ENCODE data around the gene METTL5. TPM values are rescaled to one million over a fixed set of nuclear protein-coding genes. Genes with fewer than 3 reads are reported as not detected.
"Not testable (repeated sequence)": the region's sequence is repeated elsewhere in the genome, so short reads cannot be mapped to it uniquely, and the experiment has no call there.

METTL5 gene
- total RNA-seq, 1 donor from 2014 or later = 48.3 TPM

- ATAC-seq (ENCODE audit: low read depth) = no peak
- peak overlapping the region; percentile 30 for H3K27ac Mint-ChIP-seq
- H3K4me3 Mint-ChIP-seq = no peak overlapping the region
- ChIA-PET CTCF (no interaction called here), POLR2A (no interaction called here)
- no peak for DNase-seq
- no peaks in the 10 kb centered on the region for H3K27me3 Mint-ChIP-seq
- TF ChIP-seq, protein P1, sequence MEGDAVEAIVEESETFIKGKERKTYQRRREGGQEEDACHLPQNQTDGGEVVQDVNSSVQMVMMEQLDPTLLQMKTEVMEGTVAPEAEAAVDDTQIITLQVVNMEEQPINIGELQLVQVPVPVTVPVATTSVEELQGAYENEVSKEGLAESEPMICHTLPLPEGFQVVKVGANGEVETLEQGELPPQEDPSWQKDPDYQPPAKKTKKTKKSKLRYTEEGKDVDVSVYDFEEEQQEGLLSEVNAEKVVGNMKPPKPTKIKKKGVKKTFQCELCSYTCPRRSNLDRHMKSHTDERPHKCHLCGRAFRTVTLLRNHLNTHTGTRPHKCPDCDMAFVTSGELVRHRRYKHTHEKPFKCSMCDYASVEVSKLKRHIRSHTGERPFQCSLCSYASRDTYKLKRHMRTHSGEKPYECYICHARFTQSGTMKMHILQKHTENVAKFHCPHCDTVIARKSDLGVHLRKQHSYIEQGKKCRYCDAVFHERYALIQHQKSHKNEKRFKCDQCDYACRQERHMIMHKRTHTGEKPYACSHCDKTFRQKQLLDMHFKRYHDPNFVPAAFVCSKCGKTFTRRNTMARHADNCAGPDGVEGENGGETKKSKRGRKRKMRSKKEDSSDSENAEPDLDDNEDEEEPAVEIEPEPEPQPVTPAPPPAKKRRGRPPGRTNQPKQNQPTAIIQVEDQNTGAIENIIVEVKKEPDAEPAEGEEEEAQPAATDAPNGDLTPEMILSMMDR (IDR thresholded peaks at IDR 0.05) = no peak
- peaks cover 28% of the 10 kb centered on the region for H3K4me1 Mint-ChIP-seq
- intact Hi-C loops (cut with micrococcal nuclease) = no loop called here
- no peaks in the 10 kb centered on the region for H3K9me3 Mint-ChIP-seq
- H3K36me3 Mint-ChIP-seq (ENCODE audit: low read depth) = peaks cover 64% of the 10 kb centered on the region
Observed at GRCh38 chr2:169819106-169819505, 5.6 kb downstream of the METTL5 start.

GRCh38 chr2:169818241-169818640 is 6.5 kb downstream of the METTL5 start:
- Mint-ChIP-seq H3K4me3 (no peak overlapping the region), H3K27ac (no peak overlapping the region), H3K27me3 (no peaks in the 10 kb centered on the region), H3K9me3 (no peaks in the 10 kb centered on the region), H3K36me3 (ENCODE audit: low read depth) (peaks cover 67% of the 10 kb centered on the region), H3K4me1 (peaks cover 20% of the 10 kb centered on the region)
- POLR2A ChIA-PET = interaction anchor here (0.6 kb wide), 1 partner anchor 1621 kb away, joined by 6 read pairs; no protein-coding TSS in a partner anchor
- ATAC-seq (ENCODE audit: low read depth) (no peak), DNase-seq (no peak)
- TF ChIP-seq, protein P1 (IDR thresholded peaks at IDR 0.05) = no peak
- intact Hi-C loops (cut with micrococcal nuclease) = no loop called here
- CTCF ChIA-PET = no interaction called here

- Mint-ChIP-seq H3K4me1 (peaks cover 11% of the 10 kb centered on the region), H3K36me3 (ENCODE audit: low read depth) (peaks cover 70% of the 10 kb centered on the region)
- POLR2A ChIA-PET; DNase-seq; CTCF ChIA-PET; H3K4me3 Mint-ChIP-seq; H3K27me3 Mint-ChIP-seq; ATAC-seq (ENCODE audit: low read depth); intact Hi-C loops (cut with micrococcal nuclease); H3K9me3 Mint-ChIP-seq; H3K27ac Mint-ChIP-seq: not testable (repeated sequence)
Observed at GRCh38 chr2:169817369-169817768, 7.3 kb downstream of the METTL5 start.

DNA sequence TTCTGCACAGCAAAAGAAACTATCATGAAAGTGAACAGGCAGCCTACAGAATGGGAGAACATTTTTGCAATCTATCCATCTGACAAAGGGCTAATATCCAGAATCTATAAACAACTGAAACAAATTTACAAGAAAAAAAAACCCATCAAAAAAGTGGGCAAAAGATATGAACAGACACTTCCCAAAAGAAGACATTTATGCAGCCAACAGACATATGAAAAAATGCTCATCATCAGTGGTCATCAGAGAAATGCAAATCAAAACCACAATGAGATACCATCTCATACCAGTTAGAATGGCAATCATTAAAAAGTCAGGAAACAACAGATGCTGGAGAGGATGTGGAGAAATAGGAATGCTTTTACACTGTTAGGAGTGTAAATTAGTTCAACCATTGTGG is 7.7 kb downstream of the METTL5 start:
- DNase-seq; H3K9me3 Mint-ChIP-seq; ATAC-seq (ENCODE audit: low read depth); H3K4me3 Mint-ChIP-seq; intact Hi-C loops (cut with micrococcal nuclease); H3K4me1 Mint-ChIP-seq; H3K27me3 Mint-ChIP-seq; H3K27ac Mint-ChIP-seq; POLR2A ChIA-PET; CTCF ChIA-PET: not testable (repeated sequence)
- peaks cover 74% of the 10 kb centered on the region for H3K36me3 Mint-ChIP-seq (ENCODE audit: low read depth)

DNA sequence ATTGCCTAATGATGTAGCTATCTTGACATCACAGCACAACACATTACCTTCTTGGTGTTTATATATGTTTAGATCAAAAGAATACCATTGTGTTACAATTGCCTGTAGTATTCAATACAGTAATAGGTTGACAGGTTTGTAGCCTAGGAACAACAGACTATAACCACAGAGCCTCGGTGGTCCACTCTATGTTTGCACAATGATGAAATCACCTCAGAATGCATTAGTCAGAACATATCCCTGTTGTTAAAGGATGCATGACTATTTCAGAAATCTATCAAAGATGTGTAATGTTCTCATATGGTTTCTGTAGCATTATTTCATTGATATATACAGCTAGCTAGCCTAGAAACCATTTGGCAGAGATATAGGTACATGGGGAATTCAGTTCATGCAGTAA is 8.9 kb downstream of the METTL5 start:
- Mint-ChIP-seq H3K4me1 (peaks cover 4% of the 10 kb centered on the region), H3K27me3 (no peaks in the 10 kb centered on the region), H3K36me3 (ENCODE audit: low read depth) (peaks cover 76% of the 10 kb centered on the region), H3K4me3 (no peak overlapping the region), H3K27ac (no peak overlapping the region), H3K9me3 (no peaks in the 10 kb centered on the region)
- CTCF ChIA-PET = interaction anchor here (0.6 to 1.0 kb wide), 2 partner anchors 9 to 13 kb away, joined by 3 read pairs; partner anchors contain the start of gene METTL5
- TF ChIP-seq, protein P1 (IDR thresholded peaks at IDR 0.05) = no peak
- ATAC-seq (ENCODE audit: low read depth) (no peak), DNase-seq (no peak)
- intact Hi-C loops (cut with micrococcal nuclease) = no loop called here
- POLR2A ChIA-PET = interaction anchor here (0.9 to 1.3 kb wide), 2 partner anchors 8 to 16 kb away, joined by 3 to 6 read pairs; partner anchors contain the start of gene METTL5

DNA sequence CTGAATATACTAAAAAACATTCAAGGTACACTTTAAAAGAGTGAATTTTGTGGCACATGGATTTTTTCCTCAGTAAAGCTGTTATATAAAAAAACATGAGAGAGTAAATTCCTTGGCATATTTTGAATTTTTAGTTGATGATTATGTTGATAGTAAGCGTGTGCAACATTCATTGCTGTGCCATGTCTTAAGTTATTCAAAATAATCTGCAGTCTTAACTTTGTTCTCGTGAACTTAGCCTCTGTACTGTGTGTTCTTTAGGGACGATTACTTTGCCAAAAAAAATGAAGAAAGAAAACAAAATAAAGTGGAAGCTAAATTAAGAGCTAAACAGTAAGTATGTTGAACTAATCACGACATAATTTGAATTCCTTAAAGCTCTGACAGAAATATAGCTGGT is 16.5 kb downstream of the METTL5 start:
- Mint-ChIP-seq H3K4me1 (no peaks in the 10 kb centered on the region), H3K36me3 (ENCODE audit: low read depth) (peaks cover 70% of the 10 kb centered on the region), H3K9me3 (no peaks in the 10 kb centered on the region), H3K27ac (no peak overlapping the region), H3K27me3 (no peaks in the 10 kb centered on the region), H3K4me3 (no peak overlapping the region)
- DNase-seq = no peak
- POLR2A ChIA-PET = interaction anchor here (0.7 to 1.6 kb wide), 2 partner anchors 9 to 19 kb away, joined by 3 to 5 read pairs; partner anchors contain the start of genes SSB and UBR3
- TF ChIP-seq, protein P1 (IDR thresholded peaks at IDR 0.05) = no peak
- intact Hi-C loops (cut with micrococcal nuclease) = no loop called here
- CTCF ChIA-PET = interaction anchor here (1.0 kb wide), 1 partner anchor 16 kb away, joined by 3 read pairs; no protein-coding TSS in a partner anchor
- no peak for ATAC-seq (ENCODE audit: low read depth)

Data from activated B cell treated with CpG ODN at 0.5 μM for 24 hours (primary cell).